K562 (cell line): Measurements from ENCODE around the gene ZNF460. TPM values are rescaled to one million over a fixed set of nuclear protein-coding genes. Genes with fewer than 3 reads are reported as not detected.
A peak's percentile ranks its signal among the peaks of the same experiment; 100 is the strongest.

ENCODE experiments used
- ARID3B ChIP-seq: fragments of 250-450 bp; sonication (Bioruptor Pico); IDR thresholded peaks from 2 replicates; pipeline ENCODE4 v1.4.0; 2020; ENCODE audit warnings: borderline replicate concordance
- BRF2 ChIP-seq: IDR thresholded peaks from 3 replicates; pipeline ENCODE4 v1.6.1; 2011; ENCODE audit warnings: borderline replicate concordance, mild to moderate bottlenecking; ENCODE audit not compliant: insufficient read length, insufficient read depth
- CBFA2T2 ChIP-seq: fragments of 450-650 bp; conservative IDR thresholded peaks from 2 replicates; pipeline ENCODE4 v1.6.1; 2017; ENCODE audit warnings: mild to moderate bottlenecking
- DPF2 ChIP-seq: fragments of 450-650 bp; IDR thresholded peaks from 2 replicates; pipeline ENCODE4 v1.6.1; 2016
- HES1 ChIP-seq: fragments of 450-650 bp; IDR thresholded peaks from 2 replicates; pipeline ENCODE4 v1.6.1; 2016; ENCODE audit warnings: low read depth, mild to moderate bottlenecking, moderate library complexity
- HMG20B ChIP-seq: fragments of 250-450 bp; sonication (Bioruptor Pico); IDR thresholded peaks from 2 replicates; pipeline ENCODE4 v1.5.0; 2021; ENCODE audit warnings: mild to moderate bottlenecking
- IRF2 ChIP-seq: sonication (generic); formaldehyde crosslinking; IDR thresholded peaks from 2 replicates; pipeline ENCODE4 v1.8.1; 2022; ENCODE audit warnings: mild to moderate bottlenecking, missing genetic modification reagents
- JUN ChIP-seq, 2 experiments: sonication (generic) in 1 of 2; formaldehyde crosslinking in 1 of 2; IDR thresholded peaks; 2 replicates each; pipeline versions ENCODE4 v1.6.1 to v1.8.0; 2012 to 2022; ENCODE audit warnings: borderline replicate concordance in 2 of 2, mild to moderate bottlenecking in 2 of 2, improper control_type of control experiment in 1 of 2, low read depth in 1 of 2, low read length in 1 of 2, missing genetic modification reagents in 1 of 2
- KLF13 ChIP-seq: fragments of 450-650 bp; IDR thresholded peaks from 2 replicates; pipeline ENCODE4 v1.6.1; 2016; ENCODE audit warnings: missing genetic modification characterization, low read depth, mild to moderate bottlenecking, missing compliant biosample characterization, moderate library complexity, borderline replicate concordance
- L3MBTL2 ChIP-seq: fragments of 450-650 bp; IDR thresholded peaks from 2 replicates; pipeline ENCODE4 v1.6.1; 2016; ENCODE audit warnings: mild to moderate bottlenecking, moderate library complexity
- MAZ ChIP-seq, 2 experiments: fragments of 450-650 bp in 1 of 2; sonication (generic) in 1 of 2; formaldehyde crosslinking; IDR thresholded peaks in 1 of 2; conservative IDR thresholded peaks in 1 of 2; 2 replicates each; pipeline versions ENCODE4 v1.4.0 to v1.5.0; 2020; ENCODE audit warnings: mild to moderate bottlenecking in 1 of 2, missing genetic modification reagents in 1 of 2
- MBD2 ChIP-seq: sonication (generic); IDR thresholded peaks from 2 replicates; pipeline ENCODE4 v1.6.1; 2016; ENCODE audit warnings: low read depth, borderline replicate concordance
- MEIS2 ChIP-seq: fragments of 450-650 bp; IDR thresholded peaks from 2 replicates; pipeline ENCODE4 v1.6.1; 2014; ENCODE audit warnings: mild to moderate bottlenecking; ENCODE audit not compliant: partially characterized antibody
- NR2C1 ChIP-seq, 2 experiments: fragments of 450-650 bp; IDR thresholded peaks; 2 replicates each; pipeline ENCODE4 v1.6.1; 2017; ENCODE audit warnings: mild to moderate bottlenecking in 2 of 2, antibody characterized with exemption in 1 of 2, inconsistent platforms in 1 of 2, missing compliant biosample characterization in 1 of 2, missing genetic modification characterization in 1 of 2
- PRPF4 ChIP-seq: fragments of 200-400 bp; formaldehyde crosslinking; IDR thresholded peaks from one replicate; pipeline ENCODE4 v1.6.1; 2017; ENCODE audit warnings: low read length, low read depth, mild to moderate bottlenecking; ENCODE audit not compliant: insufficient read depth, poor library complexity, severe bottlenecking
- SMARCE1 ChIP-seq: fragments of 450-650 bp; IDR thresholded peaks from 2 replicates; pipeline ENCODE4 v1.7.1; 2016; ENCODE audit warnings: mild to moderate bottlenecking
- THAP12 ChIP-seq: fragments of 250-450 bp; sonication (Bioruptor Pico); IDR thresholded peaks from 2 replicates; pipeline ENCODE4 v1.9.0; 2021; ENCODE audit warnings: mild to moderate bottlenecking, inconsistent platforms
- ZKSCAN1 ChIP-seq: fragments of 150-350 bp; IDR thresholded peaks from 2 replicates; pipeline ENCODE4 v1.6.1; 2016; ENCODE audit warnings: low read depth, low read length
- ZNF445 ChIP-seq: fragments of 250-450 bp; sonication (Bioruptor Pico); IDR thresholded peaks from 2 replicates; pipeline ENCODE4 v1.4.0; 2020; ENCODE audit warnings: low read depth, mild to moderate bottlenecking, moderate library complexity
- ZNF561 ChIP-seq: fragments of 450-650 bp; formaldehyde crosslinking; conservative IDR thresholded peaks from 2 replicates; pipeline ENCODE4 v1.4.0; 2020; ENCODE audit warnings: mild to moderate bottlenecking, moderate library complexity
- ZNF583 ChIP-seq: fragments of 250-450 bp; sonication (Bioruptor Pico); IDR thresholded peaks from 2 replicates; pipeline ENCODE4 v1.4.0; 2020
- ZNF589 ChIP-seq: fragments of 200-800 bp; sonication (Bioruptor generic); IDR thresholded peaks from 2 replicates; pipeline ENCODE4 v1.6.1; 2016; ENCODE audit warnings: low read depth, missing genetic modification characterization, missing compliant biosample characterization
- polyA plus RNA-seq, 8 experiments: library from polyadenylated mRNA; depleted of rRNA in 4 of 8; stranded (reverse) in 5 of 8; unstranded in 3 of 8; fragments of >200 nt; fragmentation: Nextera tagmentation in 2 of 8; fragmentation: Illumina TruSeq in 1 of 8; extraction: Ambion mirVana in 2 of 8; extraction: Trizol in 1 of 8; gene quantifications; 2 replicates each; pipeline versions ENCODE4 v1.2.1 to v1.2.3, GENCODE V29; 2011 to 2014; ENCODE audit warnings: inconsistent platforms in 1 of 8, missing spikeins in 1 of 8
- total RNA-seq, 7 experiments: library from RNA; depleted of rRNA in 6 of 7; stranded (reverse); fragments of >200 nt in 6 of 7; fragmentation: Illumina TruSeq in 2 of 7; extraction: Trizol in 2 of 7; gene quantifications; 2 replicates each; pipeline versions ENCODE4 v1.2.1 to v1.2.3, GENCODE V29; 2011 to 2021; ENCODE audit warnings: low replicate concordance in 1 of 7

ZNF460 gene
- total and polyA plus RNA-seq, 9 of the 15 experiments (the other 6 are each of a cell fraction or from before 2014, with no cell fraction given) = 0.45 to 36.2 (median 16.6) TPM

GRCh38 chr19:57280165-57280961, at the start of gene ZNF460 (continued):
- TF ChIP-seq KLF13 (no peak), HES1 (no peak), ZNF589 (CRISPR knock-in tag) (no peak), ZNF561 (CRISPR knock-in tag) (no peak; the same call in 1 of the 2 replicates), NR2C1 (IDR thresholded peaks at IDR 0.05) (peak; percentile 55; the same call in 1 of the 2 replicates), NR2C1 (tag; IDR thresholded peaks at IDR 0.05) (peak; percentile 59; the same call in 1 of the 2 replicates), PRPF4 (peak; percentile 68), BRF2 (no peak), DPF2 (no peak), IRF2 (CRISPR knock-in tag) (no peak), ARID3B (CRISPR knock-in tag) (no peak), L3MBTL2 (no peak), SMARCE1 (no peak), MBD2 (peak; percentile 80), THAP12 (peak; percentile 82; the same call in 1 of the 2 replicates), CBFA2T2 (no peak), JUN (IDR thresholded peaks at IDR 0.05; ENCODE audit: borderline replicate concordance, low read depth, low read length) (peak; percentile 73; the same call in 1 of the 2 replicates), JUN (CRISPR knock-in tag; IDR thresholded peaks at IDR 0.05; ENCODE audit: borderline replicate concordance) (no peak; the same call in none of the 2 replicates), MAZ (CRISPR knock-in tag; conservative IDR thresholded peaks at IDR 0.05 in 1 of 2, IDR thresholded peaks at IDR 0.05 in 1 of 2) (peak; percentile 31 to 77; a peak in 3 of 4 replicates), ZNF583 (CRISPR knock-in tag) (no peak), HMG20B (CRISPR knock-in tag) (no peak), MEIS2 (no peak), ZNF445 (CRISPR knock-in tag) (no peak), ZKSCAN1 (no peak; the same call in 1 of the 2 replicates)
